NCI-H748 (cell line): ENCODE measurements around the gene CSRNP2.
A peak's percentile ranks its signal among the peaks of the same experiment; 100 is the strongest.
"Not testable (repeated sequence)": the region's sequence is repeated elsewhere in the genome, so short reads cannot be mapped to it uniquely, and the experiment has no call there.

Experiments
- DNase-seq: peaks from one replicate; lab custom pipeline; 2025; ENCODE audit not compliant: unreplicated experiment; lab: John Stamatoyannopoulos, UW

Gene CSRNP2

DNA sequence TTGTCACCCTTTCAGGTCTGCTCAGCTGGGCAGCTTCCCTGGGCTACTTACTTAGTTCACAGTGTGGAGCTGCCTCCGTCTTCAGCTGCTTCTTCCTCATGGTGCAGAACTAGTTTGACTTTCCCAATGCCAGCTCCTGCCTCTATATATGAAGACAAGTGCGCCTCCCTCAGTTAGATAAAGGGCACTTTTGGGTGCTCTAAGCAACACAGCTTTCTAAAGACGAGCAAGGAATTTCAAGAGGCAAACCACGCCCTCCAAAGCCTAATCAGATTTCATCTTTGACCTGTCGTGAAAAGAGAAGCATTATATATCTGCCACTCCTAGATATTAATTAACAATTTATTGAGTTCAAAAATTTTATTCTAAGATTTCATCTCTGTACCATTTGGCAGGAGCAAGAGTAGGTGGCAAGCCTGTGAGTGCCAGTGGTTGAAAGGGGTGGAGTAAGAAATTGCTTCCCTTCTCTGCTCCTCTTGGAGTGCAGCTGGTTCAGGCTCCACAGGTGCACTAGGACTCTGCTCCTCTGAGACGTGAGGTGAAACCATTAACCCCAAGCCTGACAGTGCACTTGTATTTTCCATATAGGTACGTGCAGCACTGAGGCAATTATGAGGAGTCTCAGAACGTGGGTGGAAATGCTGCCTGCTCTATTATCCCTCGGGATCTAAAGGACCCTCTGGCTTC is 55.1 kb downstream of the CSRNP2 start:
- DNase-seq: peak; percentile 76

DNA sequence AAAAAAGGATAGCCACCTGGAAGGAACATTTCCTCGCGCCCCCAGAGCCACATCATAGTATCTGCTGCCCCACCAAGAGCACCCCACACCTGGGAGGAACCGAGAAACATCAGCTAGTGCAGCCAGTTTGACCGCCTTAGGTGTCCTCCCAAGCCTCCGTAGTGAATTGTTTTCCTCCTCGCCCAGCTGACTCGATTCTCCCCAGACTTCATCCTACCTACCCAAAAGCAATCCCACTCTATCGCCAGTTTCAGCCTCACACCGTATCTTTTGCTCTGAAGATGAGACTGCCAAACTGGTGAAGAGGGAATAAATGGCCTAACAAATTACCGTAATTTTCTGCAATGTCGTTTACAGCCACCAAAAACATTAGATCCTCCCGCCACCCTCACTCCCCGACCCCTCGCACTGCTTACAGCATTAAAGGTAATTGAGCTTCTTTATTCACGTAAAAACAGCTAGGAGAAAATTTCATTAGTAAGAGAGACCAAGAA is 56.0 kb downstream of the CSRNP2 start:
- no peak for DNase-seq

DNA sequence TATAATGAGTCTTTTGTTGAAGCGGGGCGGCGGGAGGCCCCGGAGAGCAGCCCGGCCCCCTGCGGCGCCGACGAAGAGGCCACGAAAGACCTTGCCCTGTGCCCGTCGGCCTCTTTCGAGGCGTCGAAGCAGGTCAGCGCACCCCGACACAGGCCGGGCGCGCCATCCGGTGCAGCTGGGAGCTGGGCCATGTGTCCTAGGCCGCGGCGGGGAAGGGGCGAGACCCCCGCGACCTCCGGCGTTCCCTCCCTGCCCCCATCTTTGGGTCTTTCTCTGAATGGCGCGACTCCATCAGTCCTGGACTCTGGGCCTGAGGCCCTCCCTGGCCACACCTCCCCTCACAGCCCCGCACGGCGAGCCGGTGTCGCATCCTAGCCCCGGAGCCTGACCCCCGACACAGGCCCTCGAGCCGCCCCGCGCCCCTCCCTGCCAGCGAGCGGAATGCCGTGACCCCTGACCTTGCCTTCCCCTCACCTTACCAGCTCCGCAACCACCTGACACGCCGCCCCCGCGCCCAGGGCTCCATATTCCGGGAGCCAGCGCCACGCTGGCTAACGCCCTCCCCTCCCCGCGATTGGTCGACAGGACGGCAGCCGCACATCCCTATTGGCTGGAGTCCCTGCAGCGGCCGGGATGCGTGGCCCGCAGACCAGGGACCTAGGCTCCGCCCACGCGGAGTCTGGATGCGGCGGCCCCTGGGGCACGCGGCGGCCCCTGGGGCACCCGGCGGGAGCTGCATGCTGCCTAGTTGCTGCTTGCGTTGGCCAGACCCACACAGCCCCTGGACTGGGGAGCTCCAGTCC is 57.4 kb downstream of the CSRNP2 start, which contains the start of gene SLC11A2:
TSS of gene SLC11A2 (minus strand) at position 549 of the 803 bp plus-strand sequence. CDS start 15,656 bp downstream, outside the sequence.
- DNase-seq: peak; percentile 97

DNA sequence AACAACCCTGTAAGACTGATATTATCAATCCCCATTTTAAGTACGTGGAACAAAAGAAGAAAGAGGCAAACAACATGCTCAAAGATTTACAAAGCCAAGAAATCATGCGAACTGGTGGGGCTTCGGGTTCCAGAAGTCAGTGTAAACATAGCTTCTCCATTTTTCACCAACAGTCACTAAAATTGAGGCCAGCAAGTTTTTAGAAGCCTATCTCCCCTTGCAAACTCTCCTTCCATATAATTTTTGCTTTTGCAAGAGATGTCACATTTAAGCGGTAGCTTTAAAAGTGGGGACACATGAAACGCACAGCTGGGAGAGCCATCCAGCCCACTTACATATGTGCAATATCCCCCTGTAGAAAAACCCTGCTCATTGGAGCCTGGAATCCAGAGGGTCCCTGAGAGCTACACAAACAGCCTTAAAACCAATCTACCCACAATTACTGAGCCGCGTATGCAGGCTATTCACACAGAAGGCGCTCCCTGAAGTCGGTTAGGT is 58.0 kb downstream of the CSRNP2 start:
- peak; percentile 77 for DNase-seq

DNA sequence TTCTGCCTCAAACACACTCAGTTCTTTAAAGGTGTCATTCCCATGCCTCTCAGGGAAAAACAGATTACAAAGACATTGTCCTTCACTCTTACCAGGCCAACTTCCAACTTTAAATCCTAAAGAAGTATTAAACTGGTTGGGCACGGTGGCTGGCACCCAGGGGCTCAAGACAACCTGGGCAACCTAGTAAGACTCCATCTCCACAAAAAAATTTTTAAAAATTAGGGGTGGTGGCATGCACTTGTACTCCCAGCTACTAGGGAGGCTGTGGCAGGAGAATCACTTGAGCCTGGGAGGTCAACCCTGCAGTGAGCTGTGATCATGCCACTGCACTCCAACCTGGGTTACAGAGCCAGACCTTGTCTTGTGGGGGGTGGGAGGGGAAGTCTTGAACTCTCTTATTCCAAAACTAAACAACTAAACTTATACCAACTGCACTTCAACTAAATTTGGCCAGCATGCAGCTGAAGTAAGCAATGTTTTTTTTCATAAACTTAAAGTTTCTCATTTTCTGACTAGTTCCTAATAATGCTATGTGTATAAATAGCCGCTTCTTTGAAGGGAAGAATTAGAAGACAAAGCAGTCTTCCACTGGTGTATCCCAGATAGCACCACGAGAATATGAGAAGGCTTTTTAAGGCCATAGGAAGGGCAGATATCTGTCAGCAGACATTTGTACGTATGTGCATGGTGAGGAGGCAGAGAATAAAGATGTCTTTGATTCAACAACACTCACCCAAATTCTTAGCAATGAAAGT is 59.6 kb downstream of the CSRNP2 start:
- DNase-seq: no peak

DNA sequence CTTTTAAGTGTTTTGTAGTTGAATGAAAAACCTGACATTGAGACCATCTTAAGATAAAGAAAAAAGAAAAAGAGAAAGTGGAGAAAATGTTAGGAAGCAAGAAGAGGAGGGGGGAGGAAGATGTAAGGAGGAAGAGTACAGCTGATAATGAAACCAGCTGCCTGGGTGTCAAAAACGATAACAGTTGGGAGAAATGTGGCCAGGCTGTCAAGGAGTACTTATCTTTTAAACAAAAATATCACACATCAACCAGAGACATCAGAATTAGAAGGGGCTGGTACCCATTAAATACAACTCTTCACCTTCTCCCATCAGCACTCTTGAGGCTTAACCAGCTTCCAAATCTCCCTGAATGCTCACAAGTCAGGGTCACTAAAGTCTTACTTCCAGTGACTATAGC is 61.7 kb downstream of the CSRNP2 start:
- DNase-seq: no peak

DNA sequence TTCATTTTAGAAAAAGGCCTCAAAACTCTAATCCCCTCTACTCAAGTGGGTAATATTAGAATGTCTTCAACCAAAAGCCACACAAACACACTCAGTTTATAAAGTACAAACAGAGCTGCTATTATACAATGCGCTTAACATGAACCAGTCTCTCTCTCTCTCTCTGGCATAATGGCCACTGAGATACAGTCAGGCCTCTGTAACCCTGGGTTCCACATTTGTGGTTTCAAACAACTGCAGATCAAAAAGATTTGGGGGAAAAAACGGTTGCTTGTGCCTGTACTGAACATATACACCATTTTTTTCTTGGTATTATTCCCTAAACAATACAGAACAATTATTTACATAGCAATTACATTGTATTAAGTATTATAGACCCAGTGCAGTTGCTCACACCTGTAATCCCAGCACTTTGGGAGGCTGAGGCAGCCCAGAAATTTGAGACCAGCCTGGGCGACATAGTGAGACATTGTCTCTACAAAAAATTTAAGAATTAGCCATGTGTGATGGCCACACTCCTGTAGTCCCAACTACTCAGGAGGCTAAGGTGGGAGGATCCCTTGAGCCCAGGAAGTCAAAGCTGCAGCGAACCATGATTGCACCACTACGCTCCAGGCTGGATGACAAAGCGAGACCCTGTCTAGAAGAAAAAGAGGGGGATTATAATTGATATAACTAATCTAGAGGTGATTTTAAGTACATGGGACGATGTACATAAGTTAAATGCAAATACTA is 62.8 kb downstream of the CSRNP2 start:
- peak; percentile 72 for DNase-seq

DNA sequence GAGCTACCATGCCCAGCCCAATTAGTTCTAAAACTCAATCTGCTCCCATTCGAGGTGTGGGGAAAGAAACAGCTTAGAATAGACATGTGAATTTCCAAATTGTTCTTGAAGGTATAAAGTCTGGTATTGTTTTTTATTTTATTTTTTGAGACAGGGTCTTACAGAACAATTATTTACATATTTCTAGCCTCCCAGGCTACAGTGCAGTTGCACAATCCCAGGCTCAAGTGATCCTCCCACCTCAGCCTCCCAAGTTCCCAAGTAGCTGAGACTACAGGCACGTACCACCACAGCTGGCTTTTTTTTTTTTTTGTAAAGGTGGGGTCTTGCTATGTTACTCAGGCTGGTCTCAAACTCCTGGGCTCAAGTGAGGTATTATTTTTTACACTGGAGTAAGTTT is 63.5 kb downstream of the CSRNP2 start:
- DNase-seq: no peak

DNA sequence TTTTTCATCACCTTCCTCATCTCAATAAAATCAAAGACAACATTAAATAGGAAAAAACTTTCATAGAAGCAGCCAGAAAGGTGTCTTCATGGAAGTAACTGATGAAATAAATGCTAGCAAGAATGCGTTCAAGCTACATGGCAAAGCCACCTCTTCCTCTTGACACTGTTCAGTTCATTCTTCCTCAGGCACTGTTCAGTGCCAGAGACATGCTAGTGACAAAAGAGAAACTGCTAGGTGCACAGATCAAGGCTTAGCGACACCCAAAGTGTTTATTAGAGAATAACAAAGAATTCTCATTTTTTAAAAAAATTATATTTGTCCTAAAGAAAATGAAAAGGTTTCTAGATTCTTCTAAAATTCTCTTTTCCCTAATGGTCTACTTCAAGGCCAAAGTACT is 64.4 kb downstream of the CSRNP2 start:
- DNase-seq: no peak

DNA sequence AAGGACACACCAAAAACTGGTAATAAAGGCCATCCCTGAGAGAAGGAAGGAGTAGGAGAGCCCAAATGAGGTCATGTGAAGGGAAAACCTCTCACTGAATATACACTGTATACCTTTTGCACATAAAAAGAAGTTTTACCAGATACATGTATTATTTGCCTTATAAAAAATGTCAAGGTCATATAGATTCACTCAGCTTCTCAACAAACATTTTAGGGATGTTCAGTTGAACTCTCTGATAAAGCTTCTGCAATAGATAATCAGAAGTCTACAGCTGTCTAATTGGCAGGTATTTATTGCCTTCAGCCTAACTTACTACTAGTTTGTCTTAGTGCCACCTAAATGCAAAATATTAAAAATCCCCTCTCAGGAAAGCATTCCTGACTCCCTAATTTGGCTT is 65.9 kb downstream of the CSRNP2 start:
- no peak for DNase-seq

DNA sequence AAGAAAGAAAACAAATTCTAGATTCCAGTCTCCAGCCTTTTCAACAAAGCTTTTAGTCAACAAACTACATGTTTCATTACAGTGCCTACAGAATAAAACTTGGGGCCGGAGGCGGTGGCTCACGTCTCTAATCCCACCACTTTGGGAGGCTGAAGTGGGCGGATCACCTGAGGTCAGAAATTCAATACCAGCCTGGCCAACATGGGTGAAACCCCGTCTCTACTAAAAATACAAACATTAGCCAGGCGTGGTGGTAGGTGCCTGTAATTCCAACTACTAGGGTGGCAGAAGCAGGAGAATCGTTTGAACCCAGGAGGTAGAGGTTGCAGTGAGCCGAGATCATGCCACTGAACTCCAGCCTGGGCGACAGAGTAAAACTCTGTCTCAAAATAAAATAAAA is 68.9 kb downstream of the CSRNP2 start:
- DNase-seq: not testable (repeated sequence)

DNA sequence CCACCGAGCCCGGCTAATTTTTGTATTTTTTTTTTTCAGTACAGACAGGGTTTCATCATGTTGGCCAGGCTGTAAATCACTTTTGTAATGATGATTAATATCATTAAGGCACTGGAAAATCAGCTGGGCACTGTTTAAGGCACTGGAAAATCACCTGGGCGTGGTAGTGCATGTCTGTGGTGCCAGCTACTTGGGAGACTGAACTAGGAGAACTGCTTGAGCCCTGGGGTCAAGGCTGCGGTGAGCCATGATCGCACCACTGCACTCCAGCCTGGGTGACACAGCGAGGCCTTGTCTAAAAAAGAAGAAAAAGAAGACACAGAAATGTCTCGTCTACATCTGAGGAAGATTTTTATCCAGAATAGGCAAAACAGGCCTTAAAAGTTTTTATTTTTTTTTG is 70.0 kb downstream of the CSRNP2 start:
- DNase-seq: no peak

DNA sequence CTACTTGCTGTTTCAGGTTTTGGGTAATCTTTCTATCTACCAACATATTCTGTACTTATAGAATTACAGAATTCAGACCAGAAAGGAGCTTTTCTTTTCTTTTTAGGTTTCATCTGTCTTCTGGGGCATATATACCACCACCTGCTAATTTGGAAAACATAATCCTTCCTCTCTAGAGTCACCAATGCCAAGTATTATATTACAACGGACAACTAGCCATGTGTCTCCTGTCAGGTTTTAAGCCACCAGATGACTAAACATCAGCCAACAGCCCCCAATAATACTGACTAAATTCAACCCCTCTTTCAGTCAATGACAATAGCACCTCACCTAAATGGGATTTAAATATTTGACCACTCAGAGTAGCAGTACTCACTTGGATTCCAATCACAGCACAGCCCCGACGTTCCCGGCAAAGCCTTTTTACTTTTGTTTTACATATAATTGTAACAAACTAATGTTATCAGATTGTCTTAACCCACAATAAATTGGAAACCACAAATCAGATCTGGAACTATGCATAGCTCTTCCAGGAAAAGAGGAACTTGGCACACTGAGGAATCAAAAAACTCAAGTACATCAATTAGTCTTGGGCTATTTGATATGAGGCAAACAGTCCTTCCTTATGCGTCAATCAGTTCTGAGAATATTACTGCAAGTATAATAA is 70.7 kb downstream of the CSRNP2 start:
- no peak for DNase-seq

DNA sequence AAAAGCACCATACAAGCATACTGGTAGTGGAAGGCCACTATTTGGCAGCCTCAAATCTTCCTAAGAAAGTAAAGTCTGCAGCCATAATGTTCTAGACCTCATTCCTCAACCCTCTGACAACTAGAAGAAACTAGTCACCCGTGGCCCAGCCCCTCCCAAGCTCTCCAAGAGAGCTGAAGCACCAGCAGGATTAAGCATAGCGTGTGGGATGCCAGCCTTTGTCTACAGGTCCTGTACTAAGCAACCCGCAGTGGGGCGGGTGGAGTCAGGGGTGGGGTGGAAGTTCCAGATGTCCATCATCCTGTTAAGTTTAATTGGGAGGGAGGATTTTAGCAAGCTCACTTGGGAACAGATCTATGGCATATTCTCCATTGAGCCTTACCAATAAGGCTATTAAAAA is 71.4 kb downstream of the CSRNP2 start:
- no peak for DNase-seq
